GM23248 (cell line): Measurements from ENCODE around the gene CYS1. TPM values are rescaled to one million over a fixed set of nuclear protein-coding genes. Genes with fewer than 3 reads are reported as not detected.
A peak's percentile ranks its signal among the peaks of the same experiment; 100 is the strongest.
"Not testable (repeated sequence)": the region's sequence is repeated elsewhere in the genome, so short reads cannot be mapped to it uniquely, and the experiment has no call there.

Experiments
- DNase-seq: peaks from one replicate; pipeline ENCODE4 v3.0.0-alpha.2; 2015
- H2AFZ ChIP-seq: fragments of 200-600 bp; sonication (generic); 2 replicates; pipeline ENCODE4 v1.6.1; 2016; ENCODE audit warnings: antibody characterized with exemption
- H3F3A ChIP-seq: fragments of 200-600 bp; sonication (generic); 2 replicates; pipeline ENCODE4 v1.6.1; 2016; ENCODE audit warnings: mild to moderate bottlenecking, antibody characterized with exemption, mixed run types; ENCODE audit not compliant: insufficient read depth
- H3K27ac ChIP-seq: fragments of 200-600 bp; sonication (generic); 2 replicates; pipeline ENCODE4 v1.5.1; 2016; ENCODE audit warnings: mild to moderate bottlenecking
- H3K27me3 ChIP-seq: fragments of 200-600 bp; sonication (generic); replicated peaks from 2 replicates; pipeline ENCODE4 v1.6.1; 2016; ENCODE audit warnings: mild to moderate bottlenecking; ENCODE audit not compliant: insufficient read depth
- H3K36me3 ChIP-seq: fragments of 200-600 bp; sonication (generic); 2 replicates; pipeline ENCODE4 v1.6.1; 2016; ENCODE audit warnings: low read depth, mild to moderate bottlenecking
- H3K4me1 ChIP-seq: fragments of 200-600 bp; sonication (generic); 2 replicates; pipeline ENCODE4 v1.6.1; 2016; ENCODE audit warnings: mild to moderate bottlenecking; ENCODE audit not compliant: insufficient read depth
- H3K4me2 ChIP-seq: fragments of 200-600 bp; sonication (generic); one replicate; pipeline ENCODE4 v1.6.1; 2016; ENCODE audit warnings: mild to moderate bottlenecking; ENCODE audit not compliant: unreplicated experiment
- H3K4me3 ChIP-seq: fragments of 200-600 bp; sonication (generic); 2 replicates; pipeline ENCODE4 v1.5.1; 2016; ENCODE audit warnings: mild to moderate bottlenecking
- H3K79me2 ChIP-seq: fragments of 200-600 bp; sonication (generic); 2 replicates; pipeline ENCODE4 v1.6.1; 2016; ENCODE audit warnings: mild to moderate bottlenecking; ENCODE audit not compliant: insufficient read depth
- H3K9ac ChIP-seq: fragments of 200-600 bp; sonication (generic); 2 replicates; pipeline ENCODE4 v1.6.1; 2016; ENCODE audit warnings: mild to moderate bottlenecking
- H3K9me2 ChIP-seq: fragments of 200-600 bp; sonication (generic); 2 replicates; pipeline ENCODE4 v1.6.1; 2016; ENCODE audit warnings: mixed run types, mild to moderate bottlenecking, moderate library complexity; ENCODE audit not compliant: insufficient read depth
- H3K9me3 ChIP-seq: fragments of 200-600 bp; sonication (generic); one replicate; pipeline ENCODE4 v1.6.1; 2017; ENCODE audit warnings: low read depth
- H4K20me1 ChIP-seq: fragments of 200-600 bp; sonication (generic); 2 replicates; pipeline ENCODE4 v1.6.0; 2016; ENCODE audit not compliant: insufficient read depth
- EZH2 ChIP-seq: fragments of 200-600 bp; sonication (generic); IDR thresholded peaks from 2 replicates; pipeline ENCODE4 v1.6.1; 2018; ENCODE audit warnings: antibody characterized with exemption, mild to moderate bottlenecking; ENCODE audit not compliant: insufficient read depth, poor library complexity, severe bottlenecking
- EZH2phosphoT487 ChIP-seq: fragments of 200-600 bp; sonication (generic); IDR thresholded peaks from 2 replicates; pipeline ENCODE4 v1.6.1; 2018; ENCODE audit warnings: antibody characterized with exemption, moderate library complexity, mild to moderate bottlenecking, low read depth; ENCODE audit not compliant: insufficient read depth
- WGBS, 2 experiments: methylation state at CpG; one replicate each; pipeline ENCODE4 v1.1.6; 2015 to 2017; ENCODE audit warnings: low lambda C conversion rate in 2 of 2, low coverage in 1 of 2; ENCODE audit errors: missing lambda C conversion rate in 2 of 2; 5-methylcytosine and 5-hydroxymethylcytosine counted together
- in situ Hi-C: fragments of 300-500 bp; cut with MboI; formaldehyde crosslinking; loops from 2 replicates; pipeline ENCODE4 v1.15.0; 2020
- polyA plus RNA-seq: library from polyadenylated mRNA; unstranded; fragments of >200 nt; fragmentation: Nextera tagmentation; extraction: Ambion mirVana; gene quantifications from 2 replicates; pipeline ENCODE4 v1.2.1, GENCODE V29; 2016
- total RNA-seq: library from RNA; depleted of rRNA; stranded (reverse); fragments of >200 nt; shearing (Covaris generic); gene quantifications from 2 replicates; pipeline ENCODE4 v1.2.3, GENCODE V29; 2014

Gene CYS1
- total and polyA plus RNA-seq, 2 experiments from 2014 or later, result 3.1 to 6.1 TPM

DNA sequence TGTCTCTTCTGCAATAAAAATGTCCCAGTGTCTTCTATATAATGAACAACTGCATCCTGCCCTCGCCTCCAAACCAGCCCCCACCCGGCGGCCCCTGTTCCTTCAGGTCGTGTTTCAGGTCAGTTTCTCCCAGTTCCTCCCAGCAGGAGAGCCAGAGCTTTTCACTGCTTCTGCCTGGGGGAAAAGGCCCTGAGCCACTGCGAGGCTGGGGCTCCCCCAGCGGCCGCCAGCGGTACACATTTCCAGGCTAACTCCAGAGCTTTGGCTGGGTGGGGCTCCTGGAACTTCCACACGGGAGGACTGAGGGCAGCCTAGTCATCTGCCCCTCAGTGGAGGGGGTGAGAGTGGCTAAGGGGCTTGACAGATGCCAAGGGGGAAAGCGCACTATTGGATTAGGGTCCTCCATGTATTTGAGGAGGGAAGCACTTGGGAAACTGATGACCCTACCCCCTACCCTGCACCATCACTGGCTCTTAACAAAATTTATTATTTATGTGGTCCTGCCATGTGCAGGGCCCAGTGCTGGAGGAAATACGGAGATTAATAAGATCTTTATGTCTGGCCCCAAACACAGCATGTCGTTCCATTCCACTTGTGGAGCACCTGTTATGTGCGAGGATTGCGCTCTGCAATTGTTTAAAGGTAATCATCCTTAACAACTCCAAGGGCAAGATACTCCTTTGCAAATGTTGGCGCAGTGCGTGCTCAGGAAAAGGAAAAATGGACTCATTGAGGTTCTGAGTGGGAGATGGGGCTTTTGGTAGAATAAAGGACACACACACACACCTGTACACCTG lies 17.3 kb upstream of the CYS1 start:
- no peak overlapping the region for H3K9ac ChIP-seq
- H4K20me1 ChIP-seq, result no peaks in the 10 kb centered on the region
- 26 to 27% methylated on average over 16 of the region's 16 CpGs for WGBS, 2 experiments
- no peak overlapping the region for H2AFZ ChIP-seq
- no peak for TF ChIP-seq EZH2phosphoT487
- no peak for TF ChIP-seq EZH2
- no peaks in the 10 kb centered on the region for H3K9me3 ChIP-seq
- 0 out of 2 replicates have a peak, but pooled peaks cover 2% of the 10 kb centered on the region for H3K27me3 ChIP-seq
- H3F3A ChIP-seq, result no peaks in the 10 kb centered on the region
- no peaks in the 10 kb centered on the region for H3K79me2 ChIP-seq
- in situ Hi-C loops, result no loop called here
- no peak overlapping the region for H3K27ac ChIP-seq
- H3K4me3 ChIP-seq, result no peak overlapping the region
- DNase-seq, result peak; percentile 87
- H3K4me2 ChIP-seq, result no peak overlapping the region
- H3K9me2 ChIP-seq, result no peaks in the 10 kb centered on the region
- H3K4me1 ChIP-seq, result no peaks in the 10 kb centered on the region
- no peaks in the 10 kb centered on the region for H3K36me3 ChIP-seq

DNA sequence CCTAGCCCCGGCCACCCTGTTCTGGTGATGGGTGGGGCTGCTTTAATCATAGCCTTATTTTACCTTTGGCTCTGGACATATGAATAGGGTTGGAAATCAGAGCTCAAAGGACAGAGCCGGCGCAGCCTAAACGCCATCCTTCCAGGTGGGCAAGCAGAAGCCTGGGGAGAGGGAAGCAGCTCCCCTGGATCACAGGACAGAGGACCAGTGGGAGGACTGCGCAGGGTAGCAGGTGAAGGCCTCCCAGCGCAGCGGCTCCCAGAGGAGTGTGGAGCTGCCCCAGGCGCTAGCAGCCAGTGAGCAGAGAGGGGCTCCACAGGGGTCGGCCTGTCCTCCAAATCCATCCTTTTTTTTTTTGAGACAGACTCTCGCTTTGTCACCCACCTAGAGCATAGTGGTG lies 16.4 kb upstream of the CYS1 start:
- in situ Hi-C loops, result no loop called here
- no peak overlapping the region for H3K9ac ChIP-seq
- H3K9me3 ChIP-seq, result no peaks in the 10 kb centered on the region
- H3K27ac ChIP-seq, result no peak overlapping the region
- no peaks in the 10 kb centered on the region for H3K4me1 ChIP-seq
- no peaks in the 10 kb centered on the region for H3K9me2 ChIP-seq
- 0 out of 2 replicates have a peak, but pooled peaks cover 5% of the 10 kb centered on the region for H3K27me3 ChIP-seq
- H3K4me2 ChIP-seq, result no peak overlapping the region
- H2AFZ ChIP-seq, result no peak overlapping the region
- TF ChIP-seq EZH2phosphoT487, result no peak
- TF ChIP-seq EZH2, result no peak
- no peak for DNase-seq
- no peaks in the 10 kb centered on the region for H4K20me1 ChIP-seq
- H3K79me2 ChIP-seq, result no peaks in the 10 kb centered on the region
- no peaks in the 10 kb centered on the region for H3F3A ChIP-seq
- WGBS, 2 experiments, result 78 to 82% methylated on average over 10 of the region's 10 CpGs
- no peak overlapping the region for H3K4me3 ChIP-seq
- H3K36me3 ChIP-seq, result no peaks in the 10 kb centered on the region

DNA sequence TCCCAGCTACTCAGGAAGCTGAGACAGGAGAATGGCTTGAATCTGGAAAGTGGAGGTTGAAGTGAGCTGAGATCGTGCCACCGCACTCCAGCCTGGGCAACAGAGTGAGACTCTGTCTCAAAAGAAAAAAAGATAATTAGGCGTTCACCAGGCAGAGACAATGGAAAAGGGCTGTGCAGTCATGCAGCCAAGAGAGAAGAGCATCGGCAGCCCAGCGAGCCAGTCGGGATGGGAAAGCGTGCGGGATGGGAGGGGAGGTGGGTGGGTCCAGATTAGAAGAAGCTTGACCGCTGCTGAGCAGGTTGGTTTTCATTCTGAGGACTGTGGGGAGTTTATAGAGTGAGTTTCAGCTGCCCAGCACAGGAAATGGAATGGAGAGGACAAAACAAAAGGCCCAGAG lies 15.0 kb upstream of the CYS1 start:
- Histone ChIP-seq H3K4me1 (no peaks in the 10 kb centered on the region), H3K4me2 (no peak overlapping the region), H2AFZ (no peak overlapping the region), H3K36me3 (no peaks in the 10 kb centered on the region), H3K27me3 (peaks cover 14% of the 10 kb centered on the region), H3K79me2 (no peaks in the 10 kb centered on the region), H3K9me2 (no peaks in the 10 kb centered on the region), H3F3A (no peaks in the 10 kb centered on the region), H3K4me3 (no peak overlapping the region), H3K9me3 (no peaks in the 10 kb centered on the region), H3K27ac (no peak overlapping the region), H3K9ac (no peak overlapping the region), H4K20me1 (no peaks in the 10 kb centered on the region)
- no peak for DNase-seq
- in situ Hi-C loops, result no loop called here
- 39 to 43% methylated on average over 9 of the region's 9 CpGs for WGBS, 2 experiments
- no peak for TF ChIP-seq EZH2
- TF ChIP-seq EZH2phosphoT487, result no peak

DNA sequence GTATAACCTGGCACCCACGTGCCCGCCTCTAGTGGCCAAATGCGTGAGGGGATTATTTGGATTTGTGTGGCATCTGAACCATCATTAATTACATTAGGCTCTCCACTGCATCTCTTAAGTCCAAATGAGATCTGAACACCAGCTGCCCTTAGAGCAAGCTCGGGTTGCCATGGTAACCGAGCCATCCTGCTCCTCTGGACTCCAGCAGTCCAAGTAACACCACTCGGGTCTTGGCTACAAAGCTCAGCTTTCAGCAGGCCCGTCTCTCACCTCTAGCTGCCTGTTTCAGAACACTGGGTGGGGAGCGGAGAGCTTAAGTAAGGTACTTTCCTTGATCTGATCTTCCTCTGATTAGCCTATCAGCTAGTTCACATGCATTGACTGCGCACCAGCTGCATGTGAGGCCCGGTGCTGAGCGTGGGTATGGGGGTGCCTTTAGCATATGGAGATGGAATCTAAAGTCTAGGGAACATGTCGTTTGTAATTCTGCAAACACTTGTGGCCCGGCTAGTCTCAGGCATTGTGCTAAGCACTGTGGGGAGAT lies 14.1 kb upstream of the CYS1 start:
- Histone ChIP-seq H3F3A (no peaks in the 10 kb centered on the region), H3K4me2 (no peak overlapping the region), H3K9me3 (no peaks in the 10 kb centered on the region), H3K9me2 (no peaks in the 10 kb centered on the region), H3K9ac (no peak overlapping the region), H3K4me1 (no peaks in the 10 kb centered on the region), H2AFZ (no peak overlapping the region), H4K20me1 (no peaks in the 10 kb centered on the region), H3K36me3 (no peaks in the 10 kb centered on the region), H3K79me2 (no peaks in the 10 kb centered on the region), H3K4me3 (no peak overlapping the region), H3K27me3 (peaks cover 23% of the 10 kb centered on the region), H3K27ac (no peak overlapping the region)
- in situ Hi-C loops, result no loop called here
- TF ChIP-seq EZH2phosphoT487, result no peak
- no peak for TF ChIP-seq EZH2
- no peak for DNase-seq
- 63 to 66% methylated on average over 13 of the region's 13 CpGs for WGBS, 2 experiments

DNA sequence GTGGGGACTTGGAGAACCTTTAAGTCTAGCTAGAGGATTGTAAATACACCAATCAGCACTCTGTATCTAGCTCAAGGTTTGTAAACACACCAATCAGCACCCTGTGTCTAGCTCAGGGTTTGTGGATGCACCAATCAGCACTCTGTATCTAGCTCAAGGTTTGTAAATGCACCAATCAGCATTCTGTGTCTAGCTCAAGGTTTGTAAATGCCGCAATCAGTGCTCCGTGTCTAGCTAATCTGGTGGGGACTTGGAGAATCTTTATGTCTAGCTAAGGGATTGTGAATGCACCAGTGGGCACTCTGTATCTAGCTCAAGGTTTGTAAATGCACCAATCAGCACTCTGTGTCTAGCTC lies 11.7 kb upstream of the CYS1 start:
- H3K79me2 ChIP-seq, H3K4me1 ChIP-seq, H3K9me3 ChIP-seq, DNase-seq, H3K4me2 ChIP-seq, H3K4me3 ChIP-seq, H3K9ac ChIP-seq, H4K20me1 ChIP-seq, H3K36me3 ChIP-seq, H3K27ac ChIP-seq, H2AFZ ChIP-seq, H3F3A ChIP-seq, in situ Hi-C loops, H3K9me2 ChIP-seq: not testable (repeated sequence)
- WGBS, 2 experiments, result 96 to 100% methylated on average over 2 of the region's 2 CpGs
- peaks cover 27% of the 10 kb centered on the region for H3K27me3 ChIP-seq
